Inflammatory macrophage treated with lipopolysaccharide for 1 hour (primary cell): ENCODE data around the gene SIRT3.

Experiments used
- DNase-seq, 2 donors: peaks; one replicate each; pipeline ENCODE4 v3.0.0-alpha.2; 2020 to 2022

SIRT3 gene

GRCh38 chr11:270451-271318, 34.5 kb upstream of the SIRT3 start:
- DNase-seq = no peak

- DNase-seq = peak; percentile 89 to 91
These were observed 33.2 kb upstream of the SIRT3 start for GRCh38 chr11:269146-269890.

DNA sequence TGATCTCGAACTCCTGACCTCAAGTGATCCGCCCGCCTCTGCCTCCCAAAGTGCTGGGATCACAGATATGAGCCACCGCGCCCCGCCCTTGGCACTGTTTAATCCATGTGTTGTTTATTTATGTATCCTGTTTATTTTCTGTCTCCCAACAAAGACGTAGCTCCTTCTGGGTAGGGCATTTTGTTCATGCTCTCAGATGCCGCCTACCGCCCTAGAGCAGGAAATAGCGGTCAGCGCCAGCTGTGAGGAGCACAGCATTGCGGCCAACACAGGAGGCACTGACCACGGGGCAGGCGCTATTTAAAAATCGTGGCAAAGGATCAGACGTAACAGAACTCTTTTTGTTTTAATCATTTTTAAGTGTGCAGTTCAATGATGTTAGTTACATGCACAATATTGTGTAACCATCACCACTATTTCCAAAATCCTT, 32.6 kb upstream of the SIRT3 start:
- DNase-seq = peak; percentile 60 to 68

DNA sequence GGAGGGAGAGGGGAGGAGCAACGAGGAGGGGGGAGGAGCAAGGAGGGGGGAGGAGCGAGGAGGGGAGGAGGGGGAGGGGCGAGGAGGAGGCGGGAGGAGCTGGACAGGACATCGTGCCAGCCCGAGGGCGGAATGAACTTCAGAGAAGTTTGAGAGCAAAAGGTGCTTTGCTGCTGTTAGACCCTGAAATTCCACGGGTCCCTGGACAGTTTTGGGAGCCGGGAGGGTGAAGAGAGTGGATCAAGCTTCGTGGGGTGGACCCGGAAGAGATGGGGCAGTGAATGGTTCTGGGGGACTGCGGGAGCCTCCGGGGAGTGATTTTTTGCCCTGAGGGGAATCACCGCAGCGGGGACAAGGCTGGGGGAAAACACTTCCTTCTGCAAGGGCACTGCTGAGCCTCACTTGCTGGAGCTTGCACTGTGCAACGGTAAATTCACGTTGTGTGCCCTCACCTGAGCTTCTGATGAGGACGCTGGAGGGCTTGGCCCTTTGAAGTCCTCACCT, 31.4 kb upstream of the SIRT3 start:
- DNase-seq = peak; percentile 39 to 58

GRCh38 chr11:266676-267439, 30.7 kb upstream of the SIRT3 start:
- peak; percentile 37 for DNase-seq

GRCh38 chr11:261624-262023, 25.5 kb upstream of the SIRT3 start:
- no peak for DNase-seq

DNA sequence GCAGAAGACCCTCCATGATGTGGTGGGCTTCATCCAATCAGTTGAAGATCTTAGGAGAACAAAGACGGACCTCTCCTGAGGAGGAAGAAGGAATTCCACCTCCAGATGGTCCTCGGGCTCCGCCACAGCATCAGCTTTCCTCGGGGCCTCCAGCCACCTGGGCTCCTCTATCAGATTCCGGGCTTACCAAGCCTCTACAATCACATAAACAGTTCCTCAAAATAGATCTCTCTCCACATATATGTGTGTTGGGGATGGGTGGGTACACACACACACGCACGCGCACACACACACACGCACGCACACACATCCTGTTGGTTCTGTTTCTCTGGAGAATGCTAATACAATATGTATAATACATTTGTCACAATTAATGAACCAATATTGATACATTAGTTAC, 23.3 kb upstream of the SIRT3 start:
- DNase-seq = no peak

DNA sequence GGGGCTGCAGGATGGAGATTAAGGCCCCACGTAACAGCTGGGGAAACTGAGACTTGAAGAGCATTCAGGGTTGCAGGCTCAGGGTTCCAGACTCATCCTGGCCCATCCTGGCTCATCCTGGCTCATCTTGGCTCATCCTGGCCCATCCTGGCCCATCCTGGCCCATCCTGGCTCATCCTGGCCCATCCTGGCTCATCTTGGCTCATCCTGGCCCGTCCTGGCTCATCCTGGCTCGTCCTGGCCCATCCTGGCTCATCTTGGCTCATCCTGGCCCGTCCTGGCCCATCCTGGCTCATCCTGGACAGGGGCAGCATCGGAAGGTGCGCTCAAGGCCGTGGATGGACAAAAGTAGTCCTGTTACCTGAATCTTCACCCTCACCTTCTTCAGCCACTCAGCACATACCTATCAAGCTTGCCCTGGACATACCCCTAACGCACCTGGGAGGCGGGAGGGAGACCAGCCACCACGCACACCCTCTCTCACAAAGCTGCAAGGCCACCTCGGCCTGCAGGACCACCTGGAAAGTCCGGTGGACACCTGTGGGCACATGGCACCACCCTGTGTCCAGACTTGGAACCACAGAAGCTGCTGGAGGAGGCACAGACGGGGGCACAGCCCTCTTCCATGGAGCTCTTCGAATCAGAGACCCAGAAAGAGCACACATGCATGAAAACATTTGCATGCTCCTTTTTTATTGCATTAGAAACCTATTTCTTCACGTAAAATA, 21.8 kb upstream of the SIRT3 start:
- no peak for DNase-seq

DNA sequence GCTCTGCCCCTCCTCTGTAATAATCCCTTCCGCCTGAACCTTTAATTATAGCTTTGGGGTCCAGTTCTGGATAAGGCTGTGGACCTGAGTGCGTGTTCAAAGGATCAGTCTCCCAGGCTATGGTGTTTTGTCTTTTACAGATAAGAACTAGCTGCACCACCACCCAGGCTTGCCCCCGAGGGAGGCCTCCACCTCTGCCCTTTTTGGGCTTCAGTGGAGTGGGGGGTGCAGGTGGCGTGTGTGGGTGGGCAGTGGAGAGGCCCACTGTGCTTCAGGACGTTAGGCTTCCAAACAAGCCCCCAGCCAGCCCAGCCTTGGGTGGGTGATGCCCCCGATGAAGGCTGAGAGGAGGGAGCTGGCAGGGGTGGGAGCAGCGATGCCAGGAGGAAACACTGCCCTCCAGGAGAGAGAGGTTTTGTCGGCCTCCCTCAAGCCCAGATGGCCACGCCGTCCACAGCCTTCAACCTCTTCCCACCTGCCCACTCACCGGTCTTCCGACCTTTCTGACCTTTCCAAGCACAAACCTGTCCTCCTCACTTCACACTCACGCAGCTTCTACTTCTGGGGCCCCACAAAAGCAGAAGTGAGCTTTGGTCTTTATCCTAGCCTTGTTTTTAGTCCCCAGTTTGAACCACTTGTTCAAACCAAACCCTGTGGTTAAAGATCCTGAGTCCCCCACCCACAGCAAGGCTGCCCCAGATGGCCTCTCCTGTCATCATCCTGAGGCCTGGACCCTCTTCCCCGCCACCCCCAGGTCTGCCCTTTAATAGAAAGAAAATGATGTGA, 21.0 kb upstream of the SIRT3 start:
- no peak for DNase-seq

GRCh38 chr11:255816-256215, 19.7 kb upstream of the SIRT3 start:
- no peak for DNase-seq

DNA sequence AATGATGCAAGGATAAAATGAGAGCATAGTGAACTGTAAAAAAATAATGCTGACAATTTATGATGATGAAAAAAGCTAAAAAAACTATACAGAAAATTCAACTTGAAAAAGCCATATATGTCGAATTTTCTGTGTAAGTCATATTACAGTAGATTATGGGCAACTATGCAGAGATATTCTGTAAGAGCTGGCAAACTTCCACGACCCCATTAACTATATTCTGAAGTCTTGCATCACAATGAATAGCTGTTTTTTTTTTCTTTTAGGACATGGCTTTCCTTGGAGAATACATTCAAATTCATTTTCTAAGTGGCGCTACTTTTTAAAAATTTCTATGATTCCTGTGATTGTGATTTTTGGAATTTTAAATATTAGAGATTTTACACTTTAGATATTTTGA, 19.0 kb upstream of the SIRT3 start:
- no peak for DNase-seq

DNA sequence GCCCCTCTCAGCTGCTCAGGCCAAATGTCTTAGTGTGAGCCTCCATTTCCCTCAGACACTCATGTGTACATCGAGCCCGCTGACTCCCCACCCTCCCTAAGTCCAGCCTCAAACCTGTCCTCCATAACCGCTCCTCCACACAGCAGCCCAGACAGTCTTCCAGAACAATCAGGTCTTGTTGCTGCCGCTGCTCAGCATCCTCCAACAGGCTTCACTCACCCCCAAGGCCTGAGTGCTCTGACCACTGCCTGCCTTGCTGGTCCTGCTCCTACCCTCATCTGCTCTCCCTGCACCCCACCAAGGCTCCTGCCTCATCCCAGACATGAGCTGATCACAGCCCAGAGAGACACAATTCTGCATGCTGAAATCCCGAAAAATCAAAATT, 17.7 kb upstream of the SIRT3 start:
- no peak for DNase-seq

DNA sequence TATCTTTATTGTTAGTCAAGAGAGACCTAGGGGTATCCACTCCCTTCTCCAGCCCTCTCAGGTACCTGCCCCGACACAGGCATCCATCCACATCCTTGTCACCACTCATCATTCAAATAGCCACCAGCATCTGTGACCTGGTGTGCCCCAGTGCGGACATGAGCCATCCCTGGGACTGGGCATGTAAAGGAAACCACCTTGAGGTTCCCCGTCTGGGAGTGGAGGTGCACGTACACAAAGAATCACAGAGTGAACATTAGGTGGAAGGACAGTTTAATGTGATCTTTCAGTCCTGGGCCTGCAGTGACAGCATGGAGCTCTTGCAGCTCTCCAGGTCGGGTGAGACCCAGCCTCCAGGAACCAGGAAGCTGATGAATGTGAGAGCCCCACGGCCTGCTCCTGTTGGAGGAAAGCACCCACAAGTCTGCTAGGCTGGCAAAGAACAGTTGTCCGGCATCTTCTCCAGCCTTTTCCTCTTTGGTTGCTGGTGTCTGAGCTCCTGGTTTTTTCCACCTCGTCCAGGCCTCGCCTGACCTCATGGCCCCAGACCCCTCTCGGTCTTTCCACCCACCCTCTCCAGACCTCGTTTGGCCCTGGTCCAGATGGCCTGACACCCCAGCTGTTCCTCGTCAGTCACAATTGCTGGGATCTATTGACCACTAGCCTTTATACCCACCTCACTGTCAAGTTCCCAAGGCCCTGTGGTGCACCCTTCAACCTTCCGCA, 17.2 kb upstream of the SIRT3 start:
- DNase-seq = no peak

- DNase-seq = no peak
These were observed 16.5 kb upstream of the SIRT3 start for GRCh38 chr11:252666-253065.

- no peak for DNase-seq
These were observed 15.4 kb upstream of the SIRT3 start for GRCh38 chr11:251550-251949.

DNA sequence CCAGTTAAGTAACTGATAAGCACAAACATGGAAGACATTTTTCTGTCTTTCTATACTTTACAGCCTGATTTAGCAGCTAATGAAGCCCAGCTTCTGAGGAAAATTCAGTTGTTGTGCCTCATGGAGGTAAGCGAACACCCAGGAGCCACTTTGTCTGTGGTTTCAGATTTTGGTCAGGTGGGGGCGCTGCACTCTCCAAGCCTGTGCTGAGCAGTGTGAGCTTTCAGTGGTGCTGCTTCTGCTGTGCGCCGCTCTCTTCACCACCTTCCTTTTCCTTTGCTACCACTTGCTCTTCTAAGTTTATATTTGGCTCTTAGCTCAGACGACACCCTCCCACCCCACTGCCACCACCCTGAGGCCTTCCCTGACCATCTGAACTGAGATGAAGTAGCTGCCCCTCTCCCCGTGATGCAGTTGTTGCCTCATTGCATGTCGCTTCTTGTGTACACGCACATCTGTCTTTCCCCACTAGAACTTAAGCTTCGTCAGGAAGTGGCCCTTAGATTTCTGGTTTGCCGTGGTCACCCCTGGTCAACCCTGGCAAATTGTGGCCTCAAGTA, 14.7 kb upstream of the SIRT3 start:
- peak; percentile 12 to 76 for DNase-seq

DNA sequence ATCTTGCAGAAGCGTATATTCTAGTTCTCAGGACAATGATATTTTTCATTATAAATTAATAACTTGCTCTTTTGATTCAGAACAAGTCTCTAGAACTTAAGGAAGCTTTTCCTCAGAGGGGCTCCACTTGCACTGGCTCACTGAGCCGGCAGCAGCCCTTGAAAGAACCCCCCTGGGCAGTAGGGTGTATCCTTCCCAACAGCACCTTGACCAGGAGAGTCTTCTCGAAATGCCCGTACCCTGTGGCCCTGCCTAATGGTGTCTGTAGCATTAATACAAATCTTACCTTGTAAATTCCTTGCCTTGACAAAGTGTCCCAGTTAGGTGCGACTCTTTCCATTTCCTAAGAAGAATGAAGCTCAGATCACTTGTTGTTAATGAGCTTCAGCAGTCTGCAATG, 14.1 kb upstream of the SIRT3 start:
- no peak for DNase-seq

- DNase-seq = no peak
These were observed 12.9 kb upstream of the SIRT3 start for GRCh38 chr11:249062-249461.

DNA sequence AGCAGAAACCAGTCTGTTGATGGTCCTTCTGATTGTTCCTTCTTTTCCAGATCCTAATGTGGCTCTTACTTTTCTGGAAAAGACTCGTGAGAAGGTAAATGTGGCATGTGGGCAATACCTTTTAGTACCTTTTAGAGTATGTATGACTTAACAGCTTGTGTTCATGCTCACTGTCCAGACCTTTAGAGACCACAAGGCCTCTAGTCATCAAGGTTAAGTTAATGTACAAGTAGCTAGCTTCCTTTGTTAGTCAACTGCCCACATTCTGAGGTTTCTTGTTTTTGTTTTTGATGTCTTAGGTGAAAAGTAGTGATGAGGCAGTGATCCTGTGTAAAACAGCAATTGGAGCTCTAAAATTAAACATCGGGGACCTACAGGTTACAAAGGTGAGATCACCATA, 8.2 kb upstream of the SIRT3 start:
- DNase-seq = no peak

- no peak for DNase-seq
These were observed 5.5 kb upstream of the SIRT3 start for GRCh38 chr11:241634-242033.

DNA sequence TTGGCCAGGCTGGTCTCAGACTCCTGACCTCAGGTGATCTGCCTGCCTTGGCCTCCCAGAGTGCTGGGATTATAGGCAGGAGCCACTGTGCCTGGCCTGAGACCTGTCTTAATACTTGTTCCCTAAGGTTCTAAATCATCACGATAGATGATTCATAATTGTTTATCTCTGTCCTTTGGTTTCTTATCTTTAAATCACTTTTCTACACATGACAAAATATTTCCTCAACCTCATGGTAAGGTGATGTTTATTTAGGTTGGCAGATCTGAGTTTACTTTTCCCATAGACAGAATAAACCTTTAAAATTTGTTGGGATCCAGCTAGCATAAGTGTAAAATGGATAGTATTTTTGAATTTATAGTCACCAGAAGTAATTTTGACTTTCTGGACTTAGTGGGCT, 4.2 kb upstream of the SIRT3 start:
- no peak for DNase-seq
